ENCODE results near the gene TES. TPM values are rescaled to one million over a fixed set of nuclear protein-coding genes. Genes with fewer than 3 reads are reported as not detected.

The TES gene
- total and polyA plus RNA-seq, 9 of the 15 experiments (the other 6 are each of a cell fraction or from before 2014, with no cell fraction given) = 20.7 to 61.6 (median 53.8) TPM

GRCh38 chr7:116211913-116212596, 1.7 kb downstream of the TES start (continued):
- 0 out of 2 replicates have a peak, but pooled peaks have one; percentile 10 for TF ChIP-seq ZNF592 (IDR thresholded peaks at IDR 0.05)
- TF ChIP-seq ZHX1 (conservative IDR thresholded peaks at IDR 0.05; ENCODE audit: low read length) = no peak
- TF ChIP-seq ETV1 (tag; conservative IDR thresholded peaks at IDR 0.05; ENCODE audit: low read depth) = 0 out of 2 replicates have a peak, but pooled peaks have one; percentile 39
- no peak for TF ChIP-seq KAT8 (IDR thresholded peaks at IDR 0.05; ENCODE audit: low read depth)
- no peak for TF ChIP-seq POLR2A (conservative IDR thresholded peaks at IDR 0.05)
- TF ChIP-seq FOS (IDR thresholded peaks at IDR 0.05; ENCODE audit: extremely low read depth, insufficient read length) = no peak
- TF ChIP-seq CHD4 (IDR thresholded peaks at IDR 0.05; ENCODE audit: insufficient read depth, insufficient replicate concordance, low read depth, low read length, poor library complexity, severe bottlenecking) = no peak
- no peak for TF ChIP-seq PHF21A (IDR thresholded peaks at IDR 0.05; ENCODE audit: borderline replicate concordance, low read depth)
- TF ChIP-seq ELK1 (CRISPR knock-in tag; IDR thresholded peaks at IDR 0.05) = no peak
- TF ChIP-seq SMAD3 (CRISPR knock-in tag; conservative IDR thresholded peaks at IDR 0.05) = no peak
- no peak for TF ChIP-seq RAD51 (IDR thresholded peaks at IDR 0.05; ENCODE audit: borderline replicate concordance, low read depth)
- no peak for TF ChIP-seq HIVEP1 (CRISPR knock-in tag; IDR thresholded peaks at IDR 0.05)
- TF ChIP-seq EWSR1 (IDR thresholded peaks at IDR 0.05; ENCODE audit: borderline replicate concordance, low read depth, partially characterized antibody) = no peak
- TF ChIP-seq SRF (CRISPR knock-in tag; IDR thresholded peaks at IDR 0.05) = no peak
- no peak for TF ChIP-seq ZKSCAN1 (IDR thresholded peaks at IDR 0.05; ENCODE audit: low read depth, low read length)
- TF ChIP-seq MBD2 (IDR thresholded peaks at IDR 0.05; ENCODE audit: borderline replicate concordance, low read depth) = no peak
- no peak for TF ChIP-seq RBM25 (IDR thresholded peaks at IDR 0.05; ENCODE audit: low read depth, low read length, severe bottlenecking)
- TF ChIP-seq ZNF174 (CRISPR knock-in tag; IDR thresholded peaks at IDR 0.05) = no peak
- TF ChIP-seq MAFK (IDR thresholded peaks at IDR 0.05; ENCODE audit: low read length) = no peak; the same call in 1 of the 2 replicates
- TF ChIP-seq PYGO2 (tag; IDR thresholded peaks at IDR 0.05) = no peak
- no peak for TF ChIP-seq KDM2B (CRISPR knock-in tag; IDR thresholded peaks at IDR 0.05)
- peak; percentile 36; the same call in 1 of the 2 replicates for TF ChIP-seq SMARCC2 (IDR thresholded peaks at IDR 0.05; ENCODE audit: low read depth)

All from K562 (cell line).